Measurements from ENCODE around the gene FIZ1. TPM values are rescaled to one million over a fixed set of nuclear protein-coding genes. Genes with fewer than 3 reads are reported as not detected.

FIZ1 gene
- polyA plus RNA-seq, 1 donor from 2014 or later = 7.4 TPM

- H3K9me2 ChIP-seq (ENCODE audit: insufficient read depth, low read length) = no peaks in the 10 kb centered on the region
- no peaks in the 10 kb centered on the region for H3K27me3 ChIP-seq (ENCODE audit: insufficient read depth, low read depth, low read length)
- peaks cover 4% of the 10 kb centered on the region for H3K79me2 ChIP-seq (replicated peaks; ENCODE audit: insufficient read depth, low read length)
- H2AFZ ChIP-seq (ENCODE audit: low read depth, low read length) = no peak overlapping the region
- TF ChIP-seq SMC3 (conservative IDR thresholded peaks at IDR 0.05; ENCODE audit: poor library complexity) = no peak
- TF ChIP-seq EP300 (conservative IDR thresholded peaks at IDR 0.05; ENCODE audit: poor library complexity, severe bottlenecking) = no peak
- no peak for TF ChIP-seq TAF1 (IDR thresholded peaks at IDR 0.05; ENCODE audit: low read depth)
- TF ChIP-seq RAD21 (conservative IDR thresholded peaks at IDR 0.05) = no peak
- TF ChIP-seq MXI1 (conservative IDR thresholded peaks at IDR 0.05; ENCODE audit: poor library complexity, severe bottlenecking) = no peak
- no peak for TF ChIP-seq REST (IDR thresholded peaks at IDR 0.05; ENCODE audit: borderline replicate concordance)
- no peak for TF ChIP-seq EZH2 (IDR thresholded peaks at IDR 0.05; ENCODE audit: borderline replicate concordance, insufficient read depth, low read length, poor library complexity, severe bottlenecking)
- TF ChIP-seq POLR2AphosphoS5 (IDR thresholded peaks at IDR 0.05) = no peak
- no peak for TF ChIP-seq CTCF (IDR thresholded peaks at IDR 0.05; ENCODE audit: poor library complexity, severe bottlenecking)
- no peak overlapping the region for H3K9ac ChIP-seq (ENCODE audit: low read length)
- H3K9me3 ChIP-seq (ENCODE audit: low read length) = no peaks in the 10 kb centered on the region
- no peak overlapping the region for H3K4me2 ChIP-seq (ENCODE audit: low read length)
- no peaks in the 10 kb centered on the region for H3F3A ChIP-seq (ENCODE audit: insufficient read depth, low read length, poor library complexity, severe bottlenecking)
- no peak overlapping the region for H3K27ac ChIP-seq (ENCODE audit: low read length)
- no peak overlapping the region for H3K4me3 ChIP-seq (ENCODE audit: low read length)
- no peaks in the 10 kb centered on the region for H4K20me1 ChIP-seq (ENCODE audit: insufficient read depth)
- H3K36me3 ChIP-seq (ENCODE audit: insufficient read depth, low read length) = peaks cover 8% of the 10 kb centered on the region
These were observed 14.8 kb upstream of the FIZ1 start for GRCh38 chr19:55613930-55614710.

GRCh38 chr19:55613396-55613795, 14.1 kb upstream of the FIZ1 start:
- Histone ChIP-seq H3K27me3 (ENCODE audit: insufficient read depth, low read depth, low read length) (no peaks in the 10 kb centered on the region), H3K9me2 (ENCODE audit: insufficient read depth, low read length) (no peaks in the 10 kb centered on the region), H3K79me2 (replicated peaks; ENCODE audit: insufficient read depth, low read length) (peaks cover 9% of the 10 kb centered on the region), H3K9me3 (ENCODE audit: low read length) (no peaks in the 10 kb centered on the region), H3K36me3 (ENCODE audit: insufficient read depth, low read length) (peaks cover 8% of the 10 kb centered on the region), H2AFZ (ENCODE audit: low read depth, low read length) (no peak overlapping the region), H3K27ac (ENCODE audit: low read length) (no peak overlapping the region), H3K4me2 (ENCODE audit: low read length) (no peak overlapping the region), H3F3A (ENCODE audit: insufficient read depth, low read length, poor library complexity, severe bottlenecking) (no peaks in the 10 kb centered on the region), H3K4me3 (ENCODE audit: low read length) (no peak overlapping the region), H3K9ac (ENCODE audit: low read length) (no peak overlapping the region), H4K20me1 (ENCODE audit: insufficient read depth) (no peaks in the 10 kb centered on the region)
- TF ChIP-seq TAF1 (IDR thresholded peaks at IDR 0.05; ENCODE audit: low read depth) (no peak), RAD21 (conservative IDR thresholded peaks at IDR 0.05) (no peak), MXI1 (conservative IDR thresholded peaks at IDR 0.05; ENCODE audit: poor library complexity, severe bottlenecking) (no peak), REST (IDR thresholded peaks at IDR 0.05; ENCODE audit: borderline replicate concordance) (no peak), POLR2AphosphoS5 (IDR thresholded peaks at IDR 0.05) (no peak)
